Keratinocyte (primary cell): ENCODE data around the gene SHISA5. TPM values are rescaled to one million over a fixed set of nuclear protein-coding genes. Genes with fewer than 3 reads are reported as not detected.

Experiments
- DNase-seq: peaks from one replicate; pipeline ENCODE4 v3.0.0-alpha.2; 2011; ENCODE audit warnings: low read depth, missing footprints, low spot score
- FAIRE-seq: peaks from 2 replicates; lab custom pipeline; 2011; peaks lifted over from hg19 to GRCh38; lab: Jason Lieb, UNC
- H2AFZ ChIP-seq: 2 replicates; pipeline ENCODE4 v1.6.0; 2012; ENCODE audit warnings: low read length, control low read depth, inconsistent platforms; ENCODE audit not compliant: control insufficient read depth
- H3K27ac ChIP-seq: 2 replicates; pipeline ENCODE4 v1.5.1; 2011; ENCODE audit warnings: low read length; ENCODE audit not compliant: control insufficient read depth, insufficient read depth
- H3K27me3 ChIP-seq: 3 replicates; pipeline ENCODE4 v1.6.0; 2011; ENCODE audit warnings: low read length; ENCODE audit not compliant: control insufficient read depth, insufficient read depth; ENCODE audit errors: extremely low read depth
- H3K36me3 ChIP-seq, 2 experiments: 2 replicates in 1 of 2; 3 replicates in 1 of 2; pipeline ENCODE4 v1.5.1; 2011; ENCODE audit warnings: low read length in 2 of 2, mild to moderate bottlenecking in 1 of 2; ENCODE audit not compliant: control insufficient read depth in 2 of 2, insufficient read depth in 2 of 2; ENCODE audit errors: extremely low read depth in 1 of 2
- H3K4me1 ChIP-seq: 3 replicates; pipeline ENCODE4 v1.5.1; 2011; ENCODE audit warnings: low read length; ENCODE audit not compliant: control insufficient read depth, insufficient read depth; ENCODE audit errors: extremely low read depth
- H3K4me2 ChIP-seq: 3 replicates; pipeline ENCODE4 v1.6.0; 2011; ENCODE audit warnings: low read depth, low read length; ENCODE audit not compliant: control insufficient read depth, insufficient read depth; ENCODE audit errors: extremely low read depth
- H3K4me3 ChIP-seq, 3 experiments: fragments of 200-600 bp in 1 of 3; sonication (generic) in 1 of 3; 2 replicates in 2 of 3; 3 replicates in 1 of 3; pipeline ENCODE4 v1.5.1; 2011 to 2016; ENCODE audit warnings: low read length in 3 of 3, mild to moderate bottlenecking in 3 of 3, control low read depth in 2 of 3, inconsistent platforms in 1 of 3, low read depth in 1 of 3, mixed read lengths in 1 of 3, mixed run types in 1 of 3, moderate library complexity in 1 of 3; ENCODE audit not compliant: control insufficient read depth in 2 of 3, insufficient read depth in 2 of 3; ENCODE audit errors: extremely low read depth in 1 of 3
- H3K79me2 ChIP-seq: 2 replicates; pipeline ENCODE4 v1.6.0; 2012; ENCODE audit warnings: low read length; ENCODE audit not compliant: control insufficient read depth, insufficient read depth
- H3K9ac ChIP-seq: 3 replicates; pipeline ENCODE4 v1.6.0; 2011; ENCODE audit warnings: low read length; ENCODE audit not compliant: control insufficient read depth, insufficient read depth; ENCODE audit errors: extremely low read depth
- H3K9me1 ChIP-seq: 3 replicates; pipeline ENCODE4 v1.6.0; 2011; ENCODE audit warnings: low read length; ENCODE audit not compliant: control insufficient read depth, insufficient read depth; ENCODE audit errors: extremely low read depth
- H3K9me3 ChIP-seq: 2 replicates; pipeline ENCODE4 v1.5.1; 2012; ENCODE audit warnings: low read depth, low read length; ENCODE audit not compliant: control insufficient read depth
- H4K20me1 ChIP-seq: 3 replicates; pipeline ENCODE4 v1.6.0; 2011; ENCODE audit warnings: low read length; ENCODE audit not compliant: control insufficient read depth, insufficient read depth; ENCODE audit errors: extremely low read depth
- EZH2 ChIP-seq: IDR thresholded peaks from one replicate; pipeline ENCODE4 v1.6.1; 2012; ENCODE audit warnings: inconsistent platforms, mild to moderate bottlenecking, low read length, moderate library complexity
- dilution Hi-C: fragments of 300-500 bp; cut with MboI; formaldehyde crosslinking; loops from one replicate; pipeline ENCODE4 v1.7.0; 2020; ENCODE audit warnings: low sequenced_read_pairs; ENCODE audit not compliant: extremely low pct_ligation_motif_present
- polyA plus RNA-seq, 5 experiments: library from polyadenylated mRNA; depleted of rRNA in 3 of 5; stranded (reverse) in 3 of 5; stranded (forward) in 1 of 5; unstranded in 1 of 5; fragments of >200 nt; gene quantifications; 1 replicate in 1 of 5; 2 replicates in 3 of 5; 3 replicates in 1 of 5; pipeline versions ENCODE4 v1.2.1 to v1.2.3, GENCODE V29; 2011 to 2012; ENCODE audit warnings: missing spikeins in 2 of 5, low read depth in 1 of 5, low replicate concordance in 1 of 5
- TF ChIP-seq, protein P1 (sequence below), 3 experiments: IDR thresholded peaks in 1 of 3; conservative IDR thresholded peaks in 1 of 3; optimal IDR thresholded peaks in 1 of 3; 2 replicates in 2 of 3; 3 replicates in 1 of 3; pipeline versions ENCODE3 to v1.5.1; 2011; ENCODE audit warnings: low read length in 3 of 3, mild to moderate bottlenecking in 3 of 3, moderate library complexity in 2 of 3, control low read depth in 1 of 3, inconsistent platforms in 1 of 3; ENCODE audit not compliant: insufficient read depth in 2 of 3; ENCODE audit errors: extremely low read depth in 1 of 3

The SHISA5 gene
- polyA plus RNA-seq, 1 donor (not counting 4 experiments of a cell fraction or from before 2014, with no cell fraction given) = 94.4 TPM

GRCh38 chr3:48521635-48522034 is 17.7 kb upstream of the SHISA5 start:
- H4K20me1 ChIP-seq = no peaks in the 10 kb centered on the region
- peaks cover 13 to 14% of the 10 kb centered on the region in 2 experiments for H3K36me3 ChIP-seq
- no peaks in the 10 kb centered on the region for H3K27me3 ChIP-seq
- no peak overlapping the region for H3K27ac ChIP-seq
- H3K9me1 ChIP-seq = no peaks in the 10 kb centered on the region
- H3K4me1 ChIP-seq = peaks cover 2% of the 10 kb centered on the region
- no peaks in the 10 kb centered on the region for H3K9me3 ChIP-seq
- no peak overlapping the region for H3K4me2 ChIP-seq
- TF ChIP-seq EZH2 = no peak
- TF ChIP-seq, protein P1, sequence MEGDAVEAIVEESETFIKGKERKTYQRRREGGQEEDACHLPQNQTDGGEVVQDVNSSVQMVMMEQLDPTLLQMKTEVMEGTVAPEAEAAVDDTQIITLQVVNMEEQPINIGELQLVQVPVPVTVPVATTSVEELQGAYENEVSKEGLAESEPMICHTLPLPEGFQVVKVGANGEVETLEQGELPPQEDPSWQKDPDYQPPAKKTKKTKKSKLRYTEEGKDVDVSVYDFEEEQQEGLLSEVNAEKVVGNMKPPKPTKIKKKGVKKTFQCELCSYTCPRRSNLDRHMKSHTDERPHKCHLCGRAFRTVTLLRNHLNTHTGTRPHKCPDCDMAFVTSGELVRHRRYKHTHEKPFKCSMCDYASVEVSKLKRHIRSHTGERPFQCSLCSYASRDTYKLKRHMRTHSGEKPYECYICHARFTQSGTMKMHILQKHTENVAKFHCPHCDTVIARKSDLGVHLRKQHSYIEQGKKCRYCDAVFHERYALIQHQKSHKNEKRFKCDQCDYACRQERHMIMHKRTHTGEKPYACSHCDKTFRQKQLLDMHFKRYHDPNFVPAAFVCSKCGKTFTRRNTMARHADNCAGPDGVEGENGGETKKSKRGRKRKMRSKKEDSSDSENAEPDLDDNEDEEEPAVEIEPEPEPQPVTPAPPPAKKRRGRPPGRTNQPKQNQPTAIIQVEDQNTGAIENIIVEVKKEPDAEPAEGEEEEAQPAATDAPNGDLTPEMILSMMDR (optimal IDR thresholded peaks at IDR 0.05 in 1 of 3, IDR thresholded peaks at IDR 0.05 in 1 of 3, conservative IDR thresholded peaks at IDR 0.05 in 1 of 3; ENCODE audit: extremely low read depth in 1 of 3, insufficient read depth in 2 of 3, low read length in 3 of 3) = no peak
- H3K4me3 ChIP-seq = no peak overlapping the region
- H3K79me2 ChIP-seq = no peaks in the 10 kb centered on the region
- DNase-seq = no peak
- no peak overlapping the region for H3K9ac ChIP-seq
- dilution Hi-C loops = no loop called here
- no peak for FAIRE-seq
- no peak overlapping the region for H2AFZ ChIP-seq

DNA sequence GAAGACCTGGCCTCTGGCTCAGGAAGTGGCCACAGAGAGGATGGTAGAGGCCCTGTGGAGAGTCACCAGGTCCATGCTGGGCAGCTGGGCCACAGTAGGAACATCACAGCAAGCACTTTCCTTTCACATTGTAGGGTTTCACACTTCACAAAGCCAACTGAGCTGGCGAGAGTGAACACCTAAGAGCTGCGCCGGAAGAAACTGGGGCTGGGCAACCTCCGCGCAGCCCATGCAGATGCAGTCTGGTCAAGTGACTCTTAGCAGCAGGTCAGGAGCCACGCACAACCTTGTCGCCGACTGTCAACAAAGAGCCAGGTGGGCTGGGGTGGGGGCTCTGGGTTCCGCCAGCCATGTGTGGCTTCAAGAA is 15.3 kb upstream of the SHISA5 start:
- no peak for FAIRE-seq
- Histone ChIP-seq H3K9me3 (no peaks in the 10 kb centered on the region), H3K27ac (no peak overlapping the region), H3K4me3 (no peak overlapping the region), H4K20me1 (no peaks in the 10 kb centered on the region), H3K4me1 (peaks cover 4% of the 10 kb centered on the region), H3K4me2 (no peak overlapping the region), H3K9me1 (no peaks in the 10 kb centered on the region), H3K9ac (no peak overlapping the region), H3K79me2 (no peaks in the 10 kb centered on the region), H3K36me3 (peaks cover 3 to 13% of the 10 kb centered on the region in 2 experiments), H2AFZ (no peak overlapping the region), H3K27me3 (no peaks in the 10 kb centered on the region)
- dilution Hi-C loops = no loop called here
- TF ChIP-seq, protein P1 (optimal IDR thresholded peaks at IDR 0.05 in 1 of 3, IDR thresholded peaks at IDR 0.05 in 1 of 3, conservative IDR thresholded peaks at IDR 0.05 in 1 of 3; ENCODE audit: extremely low read depth in 1 of 3, insufficient read depth in 2 of 3, low read length in 3 of 3) = no peak
- no peak for TF ChIP-seq EZH2
- DNase-seq = no peak
